HFF-Myc (cell line): Measurements from ENCODE around the gene MOB3B.

ENCODE experiments used
- DNase-seq: peaks from one replicate; pipeline ENCODE4 v3.0.0-alpha.2; 2011; ENCODE audit warnings: low read depth; ENCODE audit errors: extremely low read depth
- H3K4me3 ChIP-seq: replicated peaks from 2 replicates; pipeline ENCODE4 v1.5.1; 2011; ENCODE audit warnings: low read depth, mild to moderate bottlenecking, control low read depth, low read length
- TF ChIP-seq, protein P1 (sequence below): IDR thresholded peaks from 2 replicates; pipeline ENCODE4 v1.5.1; 2012; ENCODE audit warnings: mild to moderate bottlenecking, low read depth, low read length, control low read depth; ENCODE audit errors: missing control alignments

MOB3B gene

DNA sequence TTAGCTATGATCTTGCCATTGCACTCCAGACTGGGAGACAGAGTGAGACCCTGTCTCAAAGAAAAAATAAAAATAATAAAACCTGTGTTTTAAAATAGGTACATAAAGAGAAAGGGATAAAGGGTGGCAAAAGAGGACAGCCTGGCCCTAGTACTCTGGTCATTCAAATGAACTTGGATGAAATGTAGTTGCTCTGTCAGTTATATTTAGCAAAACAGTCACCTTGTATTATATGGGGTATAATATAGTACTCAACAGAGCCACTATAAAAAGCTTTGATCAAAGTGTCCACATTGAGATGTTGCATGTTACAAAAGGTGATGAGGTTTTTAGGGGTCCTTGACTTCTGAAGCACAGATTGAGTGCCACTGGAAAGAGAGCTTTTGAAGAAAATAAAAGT, 171.6 kb downstream of the MOB3B start:
- no peak for DNase-seq
- TF ChIP-seq, protein P1, sequence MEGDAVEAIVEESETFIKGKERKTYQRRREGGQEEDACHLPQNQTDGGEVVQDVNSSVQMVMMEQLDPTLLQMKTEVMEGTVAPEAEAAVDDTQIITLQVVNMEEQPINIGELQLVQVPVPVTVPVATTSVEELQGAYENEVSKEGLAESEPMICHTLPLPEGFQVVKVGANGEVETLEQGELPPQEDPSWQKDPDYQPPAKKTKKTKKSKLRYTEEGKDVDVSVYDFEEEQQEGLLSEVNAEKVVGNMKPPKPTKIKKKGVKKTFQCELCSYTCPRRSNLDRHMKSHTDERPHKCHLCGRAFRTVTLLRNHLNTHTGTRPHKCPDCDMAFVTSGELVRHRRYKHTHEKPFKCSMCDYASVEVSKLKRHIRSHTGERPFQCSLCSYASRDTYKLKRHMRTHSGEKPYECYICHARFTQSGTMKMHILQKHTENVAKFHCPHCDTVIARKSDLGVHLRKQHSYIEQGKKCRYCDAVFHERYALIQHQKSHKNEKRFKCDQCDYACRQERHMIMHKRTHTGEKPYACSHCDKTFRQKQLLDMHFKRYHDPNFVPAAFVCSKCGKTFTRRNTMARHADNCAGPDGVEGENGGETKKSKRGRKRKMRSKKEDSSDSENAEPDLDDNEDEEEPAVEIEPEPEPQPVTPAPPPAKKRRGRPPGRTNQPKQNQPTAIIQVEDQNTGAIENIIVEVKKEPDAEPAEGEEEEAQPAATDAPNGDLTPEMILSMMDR = no peak
- no peak overlapping the region for H3K4me3 ChIP-seq

DNA sequence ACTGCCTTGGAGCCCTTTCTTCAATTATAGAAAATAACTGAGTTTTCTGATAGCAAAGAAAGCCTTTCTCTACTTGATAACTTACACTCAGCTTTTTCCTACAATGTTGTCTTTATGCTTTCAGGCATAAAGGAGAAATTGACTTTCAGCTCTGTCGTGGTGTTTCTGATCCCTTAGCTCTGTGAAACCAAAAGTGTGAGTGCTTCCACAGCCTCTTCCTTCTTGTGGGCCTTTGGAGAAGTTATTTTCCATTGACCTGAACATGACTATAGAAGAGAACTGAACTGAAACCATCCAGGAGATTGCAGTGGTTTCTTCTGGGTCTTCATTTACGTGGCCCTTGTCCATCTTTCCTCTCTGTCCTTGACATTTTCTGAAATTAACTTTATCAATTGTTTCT, 173.2 kb downstream of the MOB3B start:
- no peak for DNase-seq
- H3K4me3 ChIP-seq = no peak overlapping the region
- TF ChIP-seq, protein P1 = no peak

DNA sequence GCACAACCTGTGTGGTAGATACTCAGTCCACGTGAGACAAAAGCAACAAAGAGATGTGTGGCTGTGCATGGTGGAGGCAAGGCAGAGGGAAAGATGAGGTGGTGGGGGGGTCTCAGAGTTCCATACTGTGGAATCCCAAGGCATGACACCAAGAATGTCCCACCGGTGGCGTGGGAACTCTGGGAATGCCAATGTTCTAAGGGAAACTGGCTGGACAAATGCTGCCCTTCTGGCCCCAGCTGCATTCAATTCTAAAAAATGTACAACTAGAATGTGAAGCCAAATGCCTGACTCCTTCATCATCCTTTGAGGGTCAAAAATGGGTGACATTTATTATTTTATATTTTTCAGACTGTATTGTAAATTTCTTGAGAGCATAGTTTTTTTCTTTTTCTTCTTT, 174.4 kb downstream of the MOB3B start:
- TF ChIP-seq, protein P1 = no peak
- H3K4me3 ChIP-seq = no peak overlapping the region
- DNase-seq = no peak

DNA sequence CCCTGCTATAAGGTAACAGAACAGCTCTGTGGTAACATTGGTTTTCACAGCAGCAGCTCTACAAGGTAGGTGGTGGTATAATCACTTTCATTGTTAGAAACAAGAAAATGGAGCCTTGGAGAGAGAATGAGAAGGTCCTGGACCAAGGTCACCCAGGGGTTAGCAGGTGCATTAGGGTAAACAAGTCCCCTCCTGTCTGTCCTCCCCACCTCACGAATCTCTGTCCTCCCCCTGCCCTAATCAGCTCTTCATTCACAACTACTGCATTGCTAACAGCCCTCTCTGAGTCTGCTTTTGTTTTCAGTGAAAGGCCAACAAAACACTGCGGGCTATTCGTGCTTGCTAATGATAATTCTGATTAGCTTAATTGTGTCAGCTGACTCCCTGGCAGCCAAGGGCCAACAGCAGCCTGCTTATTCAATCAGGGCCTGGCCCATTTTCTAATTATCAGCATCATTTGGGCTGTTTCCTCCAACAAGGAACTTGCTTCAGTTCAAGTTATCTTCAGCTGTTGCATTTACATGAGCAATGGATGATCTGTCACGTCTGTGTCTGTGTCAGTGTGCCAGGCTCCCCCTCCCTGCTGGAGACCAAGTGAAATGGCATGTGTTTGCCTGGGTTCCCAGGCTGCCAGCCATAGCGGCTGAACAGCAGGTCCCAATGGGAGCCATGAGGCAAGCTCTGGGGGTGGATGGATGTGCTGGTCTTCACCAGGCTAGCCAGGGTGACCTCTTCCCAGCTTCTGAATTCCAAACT, 176.0 kb downstream of the MOB3B start:
- DNase-seq = no peak
- no peak overlapping the region for H3K4me3 ChIP-seq
- TF ChIP-seq, protein P1 = no peak

DNA sequence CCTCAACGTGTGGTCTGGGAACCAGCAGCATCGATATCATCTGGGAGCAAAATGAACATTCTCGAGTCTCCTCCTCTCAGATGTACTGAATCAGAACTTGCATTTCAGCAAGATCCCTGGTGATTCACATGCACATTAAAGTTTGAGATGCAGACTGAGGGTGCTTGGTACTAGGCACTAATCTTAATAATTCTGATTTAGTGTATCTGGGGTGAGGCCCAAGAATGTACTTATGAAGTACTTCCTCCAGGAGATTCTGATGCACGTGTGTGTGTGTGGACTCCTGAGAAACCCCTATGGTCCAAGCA, 176.5 kb downstream of the MOB3B start:
- DNase-seq = no peak
- TF ChIP-seq, protein P1 = no peak
- H3K4me3 ChIP-seq = no peak overlapping the region

DNA sequence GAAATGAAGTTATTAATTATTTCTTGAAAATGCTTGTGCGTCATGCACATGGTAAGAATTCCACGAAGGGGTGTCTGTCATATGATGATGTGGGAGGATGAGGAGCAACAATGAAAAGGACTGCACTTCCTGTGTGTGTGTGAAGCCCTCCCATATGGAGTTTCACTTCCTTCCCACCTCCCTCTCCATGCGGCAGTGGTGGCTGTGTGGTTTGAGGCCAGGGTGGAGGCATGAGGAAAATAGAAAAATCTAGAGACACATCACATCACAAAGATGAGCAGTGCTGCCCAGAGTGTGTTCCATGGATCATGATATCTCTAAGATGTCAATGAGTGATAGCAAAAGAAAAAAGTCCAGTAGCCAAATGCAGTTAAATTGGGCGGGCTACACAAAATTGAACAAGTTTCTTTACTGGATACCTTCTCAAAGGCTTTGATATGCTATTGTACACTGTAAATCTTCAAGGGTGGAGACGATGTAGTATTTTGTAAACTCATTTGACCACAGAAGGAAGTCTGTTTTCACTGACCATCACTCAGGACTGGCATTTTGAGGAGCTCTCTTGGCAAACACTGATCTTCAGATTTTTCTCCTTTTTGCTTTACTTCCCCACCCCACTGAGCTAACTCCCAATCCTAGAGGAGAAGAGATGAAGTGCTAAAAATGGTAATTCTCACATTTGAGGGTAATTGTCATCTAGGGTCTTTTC, 177.0 kb downstream of the MOB3B start:
- TF ChIP-seq, protein P1 = no peak
- DNase-seq = no peak
- no peak overlapping the region for H3K4me3 ChIP-seq
